ENCODE measurements around the gene PML. TPM values are rescaled to one million over a fixed set of nuclear protein-coding genes. Genes with fewer than 3 reads are reported as not detected.
A peak's percentile ranks its signal among the peaks of the same experiment; 100 is the strongest.

PML gene
- total RNA-seq, 2 donors from 2014 or later: 27.3 to 36.1 TPM

GRCh38 chr15:73952171-73952912 lies 42.2 kb upstream of the PML start:
- no peak for TF ChIP-seq CTCF (IDR thresholded peaks at IDR 0.05)
- peak overlapping the region; percentile 90 for H3K27ac ChIP-seq
- peaks cover 0 to 54% of the 10 kb centered on the region in 2 donors for H3K4me1 ChIP-seq
- no peak for DNase-seq (ENCODE audit: low spot score)
- H3K36me3 ChIP-seq: peaks cover 8% of the 10 kb centered on the region
- no peak overlapping the region for H3K4me3 ChIP-seq
- H3K27me3 ChIP-seq: no peaks in the 10 kb centered on the region
- H3K9me3 ChIP-seq: no peaks in the 10 kb centered on the region

- no peak for DNase-seq (ENCODE audit: low spot score)
- Histone ChIP-seq H3K9me3 (no peaks in the 10 kb centered on the region), H3K27me3 (no peaks in the 10 kb centered on the region), H3K27ac (peak overlapping the region; percentile 90), H3K4me3 (no peak overlapping the region), H3K36me3 (no peaks in the 10 kb centered on the region), H3K4me1 (peaks cover 0 to 56% of the 10 kb centered on the region in 2 donors)
- no peak for TF ChIP-seq CTCF (IDR thresholded peaks at IDR 0.05)
Measured at GRCh38 chr15:73952913-73953750, 41.4 kb upstream of the PML start.

GRCh38 chr15:73954188-73955145 lies 40.0 kb upstream of the PML start:
- DNase-seq (ENCODE audit: low spot score): no peak
- H3K27ac ChIP-seq: no peak overlapping the region
- H3K9me3 ChIP-seq: no peaks in the 10 kb centered on the region
- peaks cover 0 to 56% of the 10 kb centered on the region in 2 donors for H3K4me1 ChIP-seq
- H3K27me3 ChIP-seq: no peaks in the 10 kb centered on the region
- TF ChIP-seq CTCF (IDR thresholded peaks at IDR 0.05): no peak
- H3K36me3 ChIP-seq: no peaks in the 10 kb centered on the region
- no peak overlapping the region for H3K4me3 ChIP-seq

- H3K27ac ChIP-seq: no peak overlapping the region
- H3K4me1 ChIP-seq: peaks cover 0 to 55% of the 10 kb centered on the region in 2 donors
- H3K4me3 ChIP-seq: no peak overlapping the region
- TF ChIP-seq CTCF (IDR thresholded peaks at IDR 0.05): no peak
- H3K36me3 ChIP-seq: no peaks in the 10 kb centered on the region
- no peaks in the 10 kb centered on the region for H3K27me3 ChIP-seq
- no peak for DNase-seq (ENCODE audit: low spot score)
- H3K9me3 ChIP-seq: no peaks in the 10 kb centered on the region
Measured at GRCh38 chr15:73955326-73955725, 39.2 kb upstream of the PML start.
